ENCODE results near the gene ZNF691. TPM values are rescaled to one million over a fixed set of nuclear protein-coding genes. Genes with fewer than 3 reads are reported as not detected.

The ZNF691 gene
- total RNA-seq, 1 donor from 2014 or later = 12.0 TPM

Other genes starting within 250 kb of the ZNF691 start
- 37.4 TPM for gene PPIH, start 188.2 kb upstream of the ZNF691 start, total RNA-seq (ENCODE audit: unreplicated experiment)
- 741 TPM for gene YBX1, start 164.2 kb upstream of the ZNF691 start, total RNA-seq (ENCODE audit: unreplicated experiment)
- not detected for gene CLDN19, start 106.4 kb upstream of the ZNF691 start, total RNA-seq (ENCODE audit: unreplicated experiment)
- gene P3H1, start 79.6 kb upstream of the ZNF691 start, total RNA-seq (ENCODE audit: unreplicated experiment) = 178 TPM
- 11.3 TPM for gene C1orf50, start 79.4 kb upstream of the ZNF691 start, total RNA-seq (ENCODE audit: unreplicated experiment)
- 0.38 TPM for gene TMEM269, start 61.6 kb upstream of the ZNF691 start, total RNA-seq (ENCODE audit: unreplicated experiment)
- 12.4 TPM for gene ERMAP, start 29.5 kb upstream of the ZNF691 start, total RNA-seq (ENCODE audit: unreplicated experiment)
- 55.1 TPM for gene SVBP, start 29.2 kb upstream of the ZNF691 start, total RNA-seq (ENCODE audit: unreplicated experiment)
- 511 TPM for gene SLC2A1, start 112.3 kb downstream of the ZNF691 start, total RNA-seq (ENCODE audit: unreplicated experiment)